Lung microvascular endothelial cell (primary cell): Measurements from ENCODE around the gene CACNB4. TPM values are rescaled to one million over a fixed set of nuclear protein-coding genes. Genes with fewer than 3 reads are reported as not detected.

Experiments
- DNase-seq, 2 donors: peaks; one replicate each; pipeline versions ENCODE4 v3.0.0 to v3.0.0-alpha.2; 2010; ENCODE audit warnings: low read depth in 2 of 2
- total RNA-seq: library from RNA; depleted of rRNA; stranded (reverse); fragments of >200 nt; gene quantifications from 2 replicates; pipeline ENCODE4 v1.2.1, GENCODE V29; 2014

The CACNB4 gene
- total RNA-seq, 1 donor from 2014 or later: under 0.01 TPM

DNA sequence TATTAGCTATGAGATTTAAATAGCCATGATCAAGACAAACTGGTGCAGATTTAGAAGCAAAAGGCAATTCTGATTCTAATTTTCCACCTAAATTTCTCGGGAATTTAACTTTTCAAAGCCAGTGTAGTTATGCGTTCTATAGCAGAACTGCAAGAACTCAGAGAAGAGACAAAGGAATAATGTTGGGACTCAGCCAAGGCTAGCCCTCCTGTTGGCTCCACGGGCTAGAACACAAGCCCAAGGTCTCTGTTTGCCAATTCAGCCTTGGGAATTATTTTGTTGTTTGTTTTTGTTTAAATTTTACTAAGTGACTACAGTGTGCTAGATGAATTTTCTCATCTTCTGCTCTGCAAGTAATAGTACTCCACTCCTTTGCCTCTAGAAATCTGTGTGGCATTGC, 121.2 kb downstream of the CACNB4 start:
- no peak for DNase-seq

GRCh38 chr2:151976945-151977353, 121.9 kb downstream of the CACNB4 start:
- DNase-seq: no peak

DNA sequence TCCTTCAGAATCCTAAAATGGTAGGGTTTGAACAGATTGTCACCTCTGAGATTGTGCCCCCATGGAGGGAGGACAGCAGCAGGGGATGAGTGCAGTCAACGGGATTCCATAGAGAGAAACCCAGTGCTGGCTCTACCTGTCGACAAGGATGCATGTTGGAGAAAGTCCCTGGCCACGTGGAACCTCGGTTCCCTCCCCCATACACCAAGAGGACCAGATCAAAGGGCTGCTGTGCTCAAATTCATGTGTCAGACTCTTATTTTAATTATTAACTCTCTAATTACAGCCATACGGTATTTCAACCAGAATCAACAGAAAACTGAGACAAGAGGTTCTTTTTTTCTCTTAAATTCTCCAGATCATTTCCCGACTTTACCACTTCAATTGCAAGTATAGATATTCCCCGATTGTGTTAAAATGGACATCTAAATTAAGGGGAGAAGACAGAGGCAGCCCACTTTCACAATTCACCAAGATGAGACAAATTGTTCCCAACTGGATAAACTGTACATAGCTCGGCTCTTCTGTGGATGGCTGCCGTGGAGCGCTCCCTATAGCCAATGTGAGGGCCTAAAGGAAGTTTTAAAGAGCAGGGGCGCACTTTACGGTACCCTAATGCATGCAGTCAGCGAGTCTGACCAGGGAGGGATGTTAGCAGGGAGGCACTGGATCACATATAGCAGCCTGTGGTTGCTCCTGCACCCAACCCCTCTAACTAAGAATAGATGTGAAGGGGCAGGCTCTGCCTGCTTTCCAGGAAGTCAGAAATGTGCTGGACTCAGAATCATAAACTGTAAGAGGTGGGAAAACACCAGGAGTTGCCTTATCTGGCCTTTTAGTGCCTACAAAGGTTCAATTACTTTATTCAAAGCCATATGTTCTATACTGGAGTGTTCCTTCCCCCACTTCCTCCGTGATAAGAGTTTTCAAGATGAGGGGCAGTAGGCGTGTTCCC, 123.1 kb downstream of the CACNB4 start:
- DNase-seq: no peak

DNA sequence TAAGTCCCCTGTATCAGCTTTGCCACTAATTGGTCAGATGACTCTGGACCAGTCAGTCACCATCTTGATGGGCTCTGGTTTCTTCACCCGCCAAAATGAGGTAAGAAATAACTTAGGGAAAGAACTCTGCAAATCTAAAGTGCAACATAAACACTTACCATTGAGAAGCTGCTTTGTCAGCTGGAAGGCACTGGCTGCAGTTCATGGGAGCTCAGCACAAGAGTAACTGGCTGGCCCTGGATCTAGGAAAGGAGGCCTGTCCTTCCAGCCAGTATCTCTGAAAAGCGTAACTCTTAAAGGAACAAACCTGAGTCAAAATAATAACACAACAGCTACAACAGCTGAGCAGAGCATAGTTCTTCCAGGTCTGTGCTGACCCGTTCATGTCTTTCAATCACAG, 123.9 kb downstream of the CACNB4 start:
- no peak for DNase-seq

DNA sequence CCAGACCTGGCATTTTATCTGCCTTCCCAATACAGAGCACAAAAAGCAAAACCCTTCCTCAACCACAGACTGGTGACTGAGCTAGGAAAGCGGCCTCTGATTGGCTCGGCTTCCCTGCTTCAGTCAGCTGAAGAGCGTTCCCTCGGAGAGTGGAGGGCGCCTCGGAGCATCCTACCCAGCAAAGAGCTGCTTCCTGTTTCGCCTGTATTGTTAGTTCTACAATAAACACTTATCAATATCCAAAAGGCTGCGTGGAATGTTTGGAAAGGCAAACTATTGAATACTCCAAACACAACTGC, 125.0 kb downstream of the CACNB4 start:
- DNase-seq: peak in 1 of 2 donors; percentile 3

- DNase-seq: no peak
Measured at GRCh38 chr2:151973013-151973900, 125.6 kb downstream of the CACNB4 start.

DNA sequence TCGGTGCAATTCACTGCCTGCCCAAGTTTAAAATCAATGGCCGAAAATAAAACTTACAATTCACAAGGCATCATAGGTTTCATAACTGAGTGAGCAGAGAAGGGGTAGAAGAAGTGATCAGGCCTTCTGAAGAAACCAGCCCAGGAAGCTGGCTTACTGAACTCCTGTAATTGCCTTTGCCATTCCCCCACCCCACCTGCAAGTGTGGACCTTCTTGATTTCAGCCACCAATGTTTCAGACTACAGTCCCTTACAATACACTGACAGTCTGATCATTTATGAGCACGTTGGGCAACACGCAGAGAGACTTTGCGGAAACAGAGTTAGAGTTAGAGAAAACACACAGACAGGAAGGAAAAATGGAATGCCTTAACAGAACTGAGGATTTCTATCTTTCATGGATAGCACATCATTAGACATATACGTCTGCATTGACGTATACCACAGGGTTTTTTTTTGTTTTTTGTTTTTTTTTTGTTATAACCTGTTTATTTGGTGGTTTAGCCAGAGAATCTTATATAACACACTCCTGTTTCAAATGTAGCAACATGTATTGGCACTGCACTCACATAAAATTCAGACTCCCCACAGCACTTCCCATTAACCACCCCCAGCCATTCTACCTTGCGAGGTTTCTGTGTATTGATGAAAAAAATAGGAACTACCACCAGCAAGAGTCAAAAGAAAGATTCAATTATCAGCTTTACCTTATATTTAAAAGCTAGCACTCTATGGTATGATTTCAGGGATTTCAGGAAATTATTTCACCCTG, 126.4 kb downstream of the CACNB4 start:
- DNase-seq: no peak

GRCh38 chr2:151971301-151972051, 127.4 kb downstream of the CACNB4 start:
- DNase-seq: no peak

DNA sequence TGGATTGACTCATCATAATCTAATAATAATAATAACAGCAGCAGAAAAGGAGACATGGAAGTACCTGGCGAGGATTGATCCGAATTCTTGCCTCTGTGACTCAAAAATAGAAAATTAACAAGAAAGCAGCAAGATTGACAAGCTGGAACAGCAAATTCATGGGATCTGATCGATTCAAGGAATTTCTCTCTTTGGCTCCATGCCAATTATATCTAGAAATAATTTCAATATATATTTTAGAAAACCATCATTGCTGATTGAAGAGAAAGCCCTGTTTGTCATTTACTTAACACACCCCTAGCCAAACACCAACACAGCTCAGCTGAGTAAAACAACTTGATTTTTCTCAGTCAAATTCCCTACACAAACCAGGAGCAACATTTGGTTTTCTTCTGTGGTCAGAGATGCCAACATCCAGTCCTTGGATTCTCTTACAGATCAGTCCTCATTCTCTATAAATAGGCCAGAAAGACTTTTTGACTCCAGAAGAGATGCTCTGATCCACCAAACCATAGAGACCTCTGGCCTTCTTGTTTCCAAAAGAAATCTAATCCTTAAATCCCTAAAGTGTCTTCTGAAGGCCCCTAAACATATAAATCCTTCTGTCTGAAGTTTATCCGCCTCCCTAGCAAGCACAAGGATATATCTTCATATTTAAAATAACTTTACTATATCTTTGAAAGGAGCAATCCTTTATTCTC, 129.9 kb downstream of the CACNB4 start:
- DNase-seq: no peak

GRCh38 chr2:151967829-151968722, 130.8 kb downstream of the CACNB4 start:
- DNase-seq: no peak

DNA sequence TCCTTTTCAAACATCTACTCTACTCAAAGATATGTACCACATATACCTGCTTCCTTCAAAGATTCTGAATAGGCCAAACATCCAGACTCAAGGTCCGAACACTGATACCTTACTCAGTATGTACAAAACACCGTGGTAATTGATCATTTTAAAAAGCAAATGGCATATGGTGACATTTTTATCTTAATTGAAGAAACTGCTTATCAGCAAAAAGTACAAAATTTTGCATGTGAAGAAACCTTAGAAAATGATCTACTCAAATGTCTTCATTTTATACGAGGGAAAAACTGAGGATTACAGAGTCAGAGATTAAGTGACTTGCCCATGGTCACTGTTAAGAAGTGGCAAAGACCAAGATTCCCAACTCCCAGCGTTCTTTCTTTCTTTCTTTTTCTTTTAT, 133.0 kb downstream of the CACNB4 start:
- no peak for DNase-seq

- no peak for DNase-seq
Measured at GRCh38 chr2:151961558-151961957, 137.3 kb downstream of the CACNB4 start.

DNA sequence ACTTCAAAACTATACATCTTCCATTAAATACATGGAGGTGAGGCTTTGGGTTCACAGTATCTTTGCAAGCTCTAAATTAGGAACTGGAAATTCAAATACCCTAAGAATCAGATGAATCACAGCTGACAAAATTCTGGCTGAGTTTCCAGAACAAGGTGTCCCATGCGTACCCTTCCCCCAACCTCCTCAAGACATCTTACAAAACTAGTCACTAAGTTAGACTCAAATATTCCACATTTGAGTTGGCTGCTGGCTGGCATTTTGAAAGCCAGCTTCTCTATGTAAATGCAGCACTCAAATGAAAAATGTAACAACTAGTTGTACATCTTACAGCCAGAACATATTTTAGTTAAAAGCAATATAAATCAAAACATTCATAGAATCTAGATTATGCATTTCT, 139.6 kb downstream of the CACNB4 start:
- no peak for DNase-seq

GRCh38 chr2:151953467-151953866, 145.4 kb downstream of the CACNB4 start:
- peak in 1 of 2 donors; percentile 47 for DNase-seq

GRCh38 chr2:151952691-151953456, 146.0 kb downstream of the CACNB4 start:
- DNase-seq: no peak

GRCh38 chr2:151947813-151948165, 151.1 kb downstream of the CACNB4 start:
- DNase-seq: peak in 1 of 2 donors; percentile 4

GRCh38 chr2:151946899-151947812, 151.7 kb downstream of the CACNB4 start:
- peak; percentile 34 to 54 for DNase-seq
